ENCODE data around the gene SLC35G3.

DNA sequence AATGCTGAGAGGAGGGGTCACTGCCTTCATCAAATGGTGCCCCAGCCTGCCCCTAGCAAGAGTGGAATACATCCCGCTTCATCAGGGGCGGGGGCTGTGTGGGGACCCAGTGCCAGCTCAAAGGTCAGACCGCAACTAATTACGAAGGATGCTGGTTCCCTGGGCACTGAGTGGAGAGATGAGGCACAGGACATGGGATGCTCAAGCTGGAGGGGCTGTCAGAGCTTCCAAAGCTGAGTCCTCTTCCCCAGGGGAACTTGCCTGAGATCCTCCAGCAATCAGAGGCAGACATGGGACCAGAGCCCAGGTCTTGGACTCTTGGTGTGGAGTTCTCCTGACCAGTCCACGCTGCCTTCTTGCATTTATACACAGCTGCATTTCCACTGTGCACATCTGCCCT, 27.7 kb downstream of the SLC35G3 start:
- TF ChIP-seq, protein P1, sequence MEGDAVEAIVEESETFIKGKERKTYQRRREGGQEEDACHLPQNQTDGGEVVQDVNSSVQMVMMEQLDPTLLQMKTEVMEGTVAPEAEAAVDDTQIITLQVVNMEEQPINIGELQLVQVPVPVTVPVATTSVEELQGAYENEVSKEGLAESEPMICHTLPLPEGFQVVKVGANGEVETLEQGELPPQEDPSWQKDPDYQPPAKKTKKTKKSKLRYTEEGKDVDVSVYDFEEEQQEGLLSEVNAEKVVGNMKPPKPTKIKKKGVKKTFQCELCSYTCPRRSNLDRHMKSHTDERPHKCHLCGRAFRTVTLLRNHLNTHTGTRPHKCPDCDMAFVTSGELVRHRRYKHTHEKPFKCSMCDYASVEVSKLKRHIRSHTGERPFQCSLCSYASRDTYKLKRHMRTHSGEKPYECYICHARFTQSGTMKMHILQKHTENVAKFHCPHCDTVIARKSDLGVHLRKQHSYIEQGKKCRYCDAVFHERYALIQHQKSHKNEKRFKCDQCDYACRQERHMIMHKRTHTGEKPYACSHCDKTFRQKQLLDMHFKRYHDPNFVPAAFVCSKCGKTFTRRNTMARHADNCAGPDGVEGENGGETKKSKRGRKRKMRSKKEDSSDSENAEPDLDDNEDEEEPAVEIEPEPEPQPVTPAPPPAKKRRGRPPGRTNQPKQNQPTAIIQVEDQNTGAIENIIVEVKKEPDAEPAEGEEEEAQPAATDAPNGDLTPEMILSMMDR (IDR thresholded peaks at IDR 0.05): no peak
- no peak for TF ChIP-seq POLR2AphosphoS5 (IDR thresholded peaks at IDR 0.05; ENCODE audit: low read depth, low read length)
- TF ChIP-seq, protein P2, sequence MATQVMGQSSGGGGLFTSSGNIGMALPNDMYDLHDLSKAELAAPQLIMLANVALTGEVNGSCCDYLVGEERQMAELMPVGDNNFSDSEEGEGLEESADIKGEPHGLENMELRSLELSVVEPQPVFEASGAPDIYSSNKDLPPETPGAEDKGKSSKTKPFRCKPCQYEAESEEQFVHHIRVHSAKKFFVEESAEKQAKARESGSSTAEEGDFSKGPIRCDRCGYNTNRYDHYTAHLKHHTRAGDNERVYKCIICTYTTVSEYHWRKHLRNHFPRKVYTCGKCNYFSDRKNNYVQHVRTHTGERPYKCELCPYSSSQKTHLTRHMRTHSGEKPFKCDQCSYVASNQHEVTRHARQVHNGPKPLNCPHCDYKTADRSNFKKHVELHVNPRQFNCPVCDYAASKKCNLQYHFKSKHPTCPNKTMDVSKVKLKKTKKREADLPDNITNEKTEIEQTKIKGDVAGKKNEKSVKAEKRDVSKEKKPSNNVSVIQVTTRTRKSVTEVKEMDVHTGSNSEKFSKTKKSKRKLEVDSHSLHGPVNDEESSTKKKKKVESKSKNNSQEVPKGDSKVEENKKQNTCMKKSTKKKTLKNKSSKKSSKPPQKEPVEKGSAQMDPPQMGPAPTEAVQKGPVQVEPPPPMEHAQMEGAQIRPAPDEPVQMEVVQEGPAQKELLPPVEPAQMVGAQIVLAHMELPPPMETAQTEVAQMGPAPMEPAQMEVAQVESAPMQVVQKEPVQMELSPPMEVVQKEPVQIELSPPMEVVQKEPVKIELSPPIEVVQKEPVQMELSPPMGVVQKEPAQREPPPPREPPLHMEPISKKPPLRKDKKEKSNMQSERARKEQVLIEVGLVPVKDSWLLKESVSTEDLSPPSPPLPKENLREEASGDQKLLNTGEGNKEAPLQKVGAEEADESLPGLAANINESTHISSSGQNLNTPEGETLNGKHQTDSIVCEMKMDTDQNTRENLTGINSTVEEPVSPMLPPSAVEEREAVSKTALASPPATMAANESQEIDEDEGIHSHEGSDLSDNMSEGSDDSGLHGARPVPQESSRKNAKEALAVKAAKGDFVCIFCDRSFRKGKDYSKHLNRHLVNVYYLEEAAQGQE (IDR thresholded peaks at IDR 0.05; ENCODE audit: insufficient read depth in 1 of 2, low read depth in 2 of 2, low read length in 1 of 2): no peak
- TF ChIP-seq SIN3A (IDR thresholded peaks at IDR 0.05; ENCODE audit: borderline replicate concordance, insufficient read depth, low read depth, low read length): no peak
- no peak for TF ChIP-seq TCF7L2 (IDR thresholded peaks at IDR 0.05; ENCODE audit: low read depth, low read length)

All from Panc1 (cell line).